Ovary (tissue), 3 donors: ENCODE results near the gene CDK18.

Source experiments
- CTCF ChIP-seq, 3 donors: fragments of 450-650 bp in 2 of 3; fragments of 200-600 bp in 1 of 3; IDR thresholded peaks; one replicate each; pipeline versions ENCODE4 v1.5.1 to v1.8.0; 2016 to 2022; ENCODE audit warnings: antibody characterized with exemption in 3 of 3, mild to moderate bottlenecking in 1 of 3
- EP300 ChIP-seq: sonication (generic); formaldehyde crosslinking; IDR thresholded peaks from one replicate; pipeline ENCODE4 v1.6.1; 2017; ENCODE audit warnings: antibody characterized with exemption
- donor health status: DM: no; HTN: no; CAD: no.

GRCh38 chr1:205579711-205580110, 75.2 kb downstream of the CDK18 start:
- no peak for TF ChIP-seq CTCF (IDR thresholded peaks at IDR 0.05)
- TF ChIP-seq EP300 = no peak
